SK-N-SH treated with all-trans-retinoic acid at 6 μM for 48 hours (cell line): ENCODE measurements around the gene APLF.

Experiments
- ARNTL ChIP-seq: fragments of 450-650 bp; formaldehyde crosslinking; IDR thresholded peaks from 2 replicates; pipeline ENCODE4 v1.5.0; 2020; ENCODE audit warnings: low read depth, mild to moderate bottlenecking, moderate library complexity, borderline replicate concordance
- CREB5 ChIP-seq: fragments of 250-450 bp; sonication (Bioruptor Pico); IDR thresholded peaks from 2 replicates; pipeline ENCODE4 v1.5.1; 2020; ENCODE audit warnings: low read depth, mild to moderate bottlenecking, moderate library complexity
- CSDC2 ChIP-seq: fragments of 250-450 bp; sonication (Bioruptor Pico); IDR thresholded peaks from 2 replicates; pipeline ENCODE4 v1.5.0; 2020; ENCODE audit warnings: mild to moderate bottlenecking, moderate library complexity
- CSRNP3 ChIP-seq: fragments of 250-450 bp; sonication (Bioruptor Pico); IDR thresholded peaks from 2 replicates; pipeline ENCODE4 v1.5.1; 2021; ENCODE audit warnings: mild to moderate bottlenecking, moderate library complexity
- ESRRG ChIP-seq: fragments of 250-450 bp; sonication (Bioruptor Pico); IDR thresholded peaks from 2 replicates; pipeline ENCODE4 v1.6.1; 2021; ENCODE audit warnings: mild to moderate bottlenecking
- PATZ1 ChIP-seq: fragments of 250-450 bp; sonication (Bioruptor Pico); IDR thresholded peaks from 2 replicates; pipeline ENCODE4 v1.8.0; 2020; ENCODE audit warnings: mild to moderate bottlenecking, moderate library complexity, borderline replicate concordance
- PPARA ChIP-seq: fragments of 250-450 bp; sonication (Bioruptor Pico); IDR thresholded peaks from 2 replicates; pipeline ENCODE4 v1.5.0; 2020; ENCODE audit warnings: mild to moderate bottlenecking, borderline replicate concordance
- RARB ChIP-seq: fragments of 250-450 bp; sonication (Bioruptor Pico); IDR thresholded peaks from 2 replicates; pipeline ENCODE4 v1.8.0; 2021; ENCODE audit warnings: mild to moderate bottlenecking, moderate library complexity
- TOX ChIP-seq: fragments of 250-450 bp; sonication (Bioruptor Pico); IDR thresholded peaks from 2 replicates; pipeline ENCODE4 v1.8.0; 2021; ENCODE audit warnings: mild to moderate bottlenecking, moderate library complexity, borderline replicate concordance
- ZC3H10 ChIP-seq: fragments of 250-450 bp; sonication (Bioruptor Pico); IDR thresholded peaks from 2 replicates; pipeline ENCODE4 v1.5.1; 2021; ENCODE audit warnings: mild to moderate bottlenecking, moderate library complexity
- ZFP30 ChIP-seq: fragments of 450-650 bp; formaldehyde crosslinking; IDR thresholded peaks from 2 replicates; pipeline ENCODE4 v1.5.0; 2022; ENCODE audit warnings: mild to moderate bottlenecking, moderate library complexity
- ZNF70 ChIP-seq: fragments of 450-650 bp; formaldehyde crosslinking; IDR thresholded peaks from 2 replicates; pipeline ENCODE4 v1.5.0; 2020; ENCODE audit warnings: mild to moderate bottlenecking, moderate library complexity
- ZNF8 ChIP-seq: fragments of 450-650 bp; formaldehyde crosslinking; IDR thresholded peaks from 2 replicates; pipeline ENCODE4 v1.5.0; 2020; ENCODE audit warnings: mild to moderate bottlenecking, moderate library complexity
- TF ChIP-seq, protein P1 (sequence below): fragments of 250-450 bp; sonication (Bioruptor Pico); IDR thresholded peaks from 2 replicates; pipeline ENCODE4 v1.8.0; 2021; ENCODE audit warnings: low read depth, mild to moderate bottlenecking, moderate library complexity, borderline replicate concordance

DNA sequence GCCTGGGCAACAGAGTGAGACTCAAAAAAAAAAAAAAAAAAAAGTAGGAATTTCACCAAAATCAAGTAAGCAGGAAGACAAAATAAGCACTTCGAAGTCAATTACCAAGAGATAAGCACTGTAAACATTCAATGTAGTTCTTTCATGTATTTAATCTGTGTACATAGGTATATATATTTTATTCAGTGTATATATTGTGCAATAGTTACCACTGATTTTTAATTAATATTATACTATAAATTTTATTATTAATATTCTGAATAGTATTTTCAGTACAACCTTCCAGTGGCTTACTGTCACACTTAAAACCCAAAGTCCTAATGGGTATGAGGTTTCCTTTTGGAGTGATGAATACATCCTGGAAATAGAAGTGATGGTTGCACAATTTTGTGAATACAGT is 9.1 kb downstream of the APLF start:
- no peak for TF ChIP-seq ZNF8 (CRISPR knock-in tag)
- no peak for TF ChIP-seq ZNF70 (CRISPR knock-in tag)
- no peak for TF ChIP-seq ARNTL (CRISPR knock-in tag)
- no peak for TF ChIP-seq ZFP30 (CRISPR knock-in tag)
- TF ChIP-seq CREB5 (CRISPR knock-in tag) = no peak
- TF ChIP-seq CSRNP3 (CRISPR knock-in tag) = no peak
- TF ChIP-seq ZC3H10 (CRISPR knock-in tag) = no peak
- TF ChIP-seq, protein P1, sequence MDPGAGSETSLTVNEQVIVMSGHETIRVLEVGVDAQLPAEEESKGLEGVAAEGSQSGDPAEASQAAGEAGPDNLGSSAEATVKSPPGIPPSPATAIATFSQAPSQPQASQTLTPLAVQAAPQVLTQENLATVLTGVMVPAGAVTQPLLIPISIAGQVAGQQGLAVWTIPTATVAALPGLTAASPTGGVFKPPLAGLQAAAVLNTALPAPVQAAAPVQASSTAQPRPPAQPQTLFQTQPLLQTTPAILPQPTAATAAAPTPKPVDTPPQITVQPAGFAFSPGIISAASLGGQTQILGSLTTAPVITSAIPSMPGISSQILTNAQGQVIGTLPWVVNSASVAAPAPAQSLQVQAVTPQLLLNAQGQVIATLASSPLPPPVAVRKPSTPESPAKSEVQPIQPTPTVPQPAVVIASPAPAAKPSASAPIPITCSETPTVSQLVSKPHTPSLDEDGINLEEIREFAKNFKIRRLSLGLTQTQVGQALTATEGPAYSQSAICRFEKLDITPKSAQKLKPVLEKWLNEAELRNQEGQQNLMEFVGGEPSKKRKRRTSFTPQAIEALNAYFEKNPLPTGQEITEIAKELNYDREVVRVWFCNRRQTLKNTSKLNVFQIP (CRISPR knock-in tag) = no peak
- TF ChIP-seq RARB (CRISPR knock-in tag) = no peak
- TF ChIP-seq ESRRG (CRISPR knock-in tag) = no peak
- TF ChIP-seq TOX = no peak
- TF ChIP-seq CSDC2 (CRISPR knock-in tag) = no peak
- TF ChIP-seq PATZ1 = no peak
- no peak for TF ChIP-seq PPARA
